WTC11 (cell line): ENCODE data around the gene PARL. TPM values are rescaled to one million over a fixed set of nuclear protein-coding genes. Genes with fewer than 3 reads are reported as not detected.

ENCODE experiments used
- ATAC-seq: fragments of 200-7000 bp; cut with Tn5 transposase; 2 replicates; pipeline ENCODE4 v1.10.0; 2021; ENCODE audit warnings: mild to moderate bottlenecking, moderate library complexity
- CTCF ChIA-PET: fragments of 300-600 bp; sonication (Branson Sonifier 250); formaldehyde crosslinking; loops from one replicate; lab custom pipeline; 2021; ENCODE audit warnings: antibody characterized with exemption; lab: Charles Lee
- POLR2A ChIA-PET: fragments of 350-600 bp; sonication (Branson Sonifier 250); formaldehyde crosslinking; loops from one replicate; lab custom pipeline; 2021; ENCODE audit warnings: antibody characterized with exemption; lab: Charles Lee
- DNase-seq: peaks from one replicate; pipeline ENCODE4 v3.0.0; 2021; ENCODE audit warnings: low spot score
- H3K27ac Mint-ChIP-seq: 2 replicates; pipeline ENCODE4 v1.8.0; 2021; ENCODE audit warnings: mixed read lengths
- H3K27me3 Mint-ChIP-seq: 2 replicates; pipeline ENCODE4 v1.8.0; 2021; ENCODE audit warnings: low read depth, mild to moderate bottlenecking, moderate library complexity, mixed read lengths
- H3K36me3 Mint-ChIP-seq: 2 replicates; pipeline ENCODE4 v1.8.0; 2021; ENCODE audit warnings: mixed read lengths
- H3K4me1 Mint-ChIP-seq: 2 replicates; pipeline ENCODE4 v1.8.0; 2022; ENCODE audit warnings: mixed read lengths
- H3K4me3 Mint-ChIP-seq: 2 replicates; pipeline ENCODE4 v1.8.0; 2021; ENCODE audit warnings: mild to moderate bottlenecking, moderate library complexity, mixed read lengths
- H3K9me3 Mint-ChIP-seq: 2 replicates; pipeline ENCODE4 v1.8.0; 2021; ENCODE audit warnings: mixed read lengths
- ELF4 ChIP-seq: sonication (generic); formaldehyde crosslinking; IDR thresholded peaks from 2 replicates; pipeline ENCODE4 v1.8.1; 2022; ENCODE audit warnings: low read depth, mild to moderate bottlenecking, moderate library complexity, missing genetic modification reagents
- NFATC4 ChIP-seq: fragments of 250-450 bp; sonication (Bioruptor Pico); IDR thresholded peaks from 2 replicates; pipeline ENCODE4 v1.9.0; 2021; ENCODE audit warnings: mild to moderate bottlenecking
- NFYB ChIP-seq: sonication (generic); formaldehyde crosslinking; conservative IDR thresholded peaks from 2 replicates; pipeline ENCODE4 v1.8.0; 2022; ENCODE audit warnings: low read depth, missing genetic modification reagents
- ZNF121 ChIP-seq: sonication (generic); formaldehyde crosslinking; IDR thresholded peaks from 2 replicates; pipeline ENCODE4 v1.8.0; 2023; ENCODE audit warnings: missing genetic modification reagents
- ZNF396 ChIP-seq: fragments of 250-450 bp; sonication (Bioruptor Pico); IDR thresholded peaks from 2 replicates; pipeline ENCODE4 v1.8.0; 2021; ENCODE audit warnings: mild to moderate bottlenecking, moderate library complexity, borderline replicate concordance
- total RNA-seq: library from RNA; stranded (reverse); gene quantifications from 3 replicates; pipeline ENCODE4 v1.2.3, GENCODE V29; 2021
- TF ChIP-seq, protein P1 (sequence below): sonication (generic); formaldehyde crosslinking; conservative IDR thresholded peaks from 2 replicates; pipeline ENCODE4 v1.8.1; 2023; ENCODE audit warnings: mild to moderate bottlenecking, low read depth, missing genetic modification reagents, moderate library complexity
- TF ChIP-seq, protein P2 (sequence below): sonication (generic); formaldehyde crosslinking; IDR thresholded peaks from 2 replicates; pipeline ENCODE4 v1.8.0; 2023; ENCODE audit warnings: missing genetic modification reagents, mild to moderate bottlenecking, borderline replicate concordance
- TF ChIP-seq, protein P3 (sequence below): sonication (generic); formaldehyde crosslinking; IDR thresholded peaks from 2 replicates; pipeline ENCODE4 v1.8.0; 2022; ENCODE audit warnings: missing genetic modification reagents
- TF ChIP-seq, protein P4 (sequence below): sonication (generic); formaldehyde crosslinking; IDR thresholded peaks from 2 replicates; pipeline ENCODE4 v1.8.1; 2023; ENCODE audit warnings: mild to moderate bottlenecking, moderate library complexity, missing genetic modification reagents
- TF ChIP-seq, protein P5 (sequence below): sonication (generic); formaldehyde crosslinking; IDR thresholded peaks from 2 replicates; pipeline ENCODE4 v1.8.1; 2022; ENCODE audit warnings: low read depth, mild to moderate bottlenecking, moderate library complexity, missing genetic modification reagents, borderline replicate concordance
- TF ChIP-seq, protein P6 (sequence below): sonication (generic); formaldehyde crosslinking; IDR thresholded peaks from 2 replicates; pipeline ENCODE4 v1.8.1; 2023; ENCODE audit warnings: mild to moderate bottlenecking, missing genetic modification reagents, borderline replicate concordance

Gene PARL
- total RNA-seq, 1 experiment from 2014 or later: 93.5 TPM

DNA sequence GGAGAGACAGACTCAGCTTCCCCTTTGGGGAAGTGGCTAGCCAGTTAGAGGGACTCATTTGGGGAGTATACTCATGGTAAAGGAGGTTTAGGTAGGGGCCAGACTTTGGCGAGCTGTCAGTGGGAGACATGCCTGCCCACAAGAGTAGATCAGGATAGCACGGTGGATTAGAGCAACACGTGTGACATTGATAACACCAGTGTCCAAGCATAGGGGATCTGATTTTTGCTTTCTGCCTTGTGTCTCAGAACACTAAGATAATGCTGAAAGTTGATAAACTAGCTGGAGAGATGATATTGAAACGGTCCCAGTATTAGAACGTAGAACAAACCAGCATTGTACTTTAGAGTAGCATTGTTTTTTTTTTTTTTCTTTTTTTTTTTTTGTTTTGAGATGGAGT lies 85.2 kb downstream of the PARL start:
- no peak for DNase-seq
- H3K9me3 Mint-ChIP-seq: no peaks in the 10 kb centered on the region
- ChIA-PET CTCF (no interaction called here), POLR2A (no interaction called here)
- H3K36me3 Mint-ChIP-seq: peaks cover 71% of the 10 kb centered on the region
- TF ChIP-seq, protein P1, sequence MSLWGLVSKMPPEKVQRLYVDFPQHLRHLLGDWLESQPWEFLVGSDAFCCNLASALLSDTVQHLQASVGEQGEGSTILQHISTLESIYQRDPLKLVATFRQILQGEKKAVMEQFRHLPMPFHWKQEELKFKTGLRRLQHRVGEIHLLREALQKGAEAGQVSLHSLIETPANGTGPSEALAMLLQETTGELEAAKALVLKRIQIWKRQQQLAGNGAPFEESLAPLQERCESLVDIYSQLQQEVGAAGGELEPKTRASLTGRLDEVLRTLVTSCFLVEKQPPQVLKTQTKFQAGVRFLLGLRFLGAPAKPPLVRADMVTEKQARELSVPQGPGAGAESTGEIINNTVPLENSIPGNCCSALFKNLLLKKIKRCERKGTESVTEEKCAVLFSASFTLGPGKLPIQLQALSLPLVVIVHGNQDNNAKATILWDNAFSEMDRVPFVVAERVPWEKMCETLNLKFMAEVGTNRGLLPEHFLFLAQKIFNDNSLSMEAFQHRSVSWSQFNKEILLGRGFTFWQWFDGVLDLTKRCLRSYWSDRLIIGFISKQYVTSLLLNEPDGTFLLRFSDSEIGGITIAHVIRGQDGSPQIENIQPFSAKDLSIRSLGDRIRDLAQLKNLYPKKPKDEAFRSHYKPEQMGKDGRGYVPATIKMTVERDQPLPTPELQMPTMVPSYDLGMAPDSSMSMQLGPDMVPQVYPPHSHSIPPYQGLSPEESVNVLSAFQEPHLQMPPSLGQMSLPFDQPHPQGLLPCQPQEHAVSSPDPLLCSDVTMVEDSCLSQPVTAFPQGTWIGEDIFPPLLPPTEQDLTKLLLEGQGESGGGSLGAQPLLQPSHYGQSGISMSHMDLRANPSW: no peak
- TF ChIP-seq, protein P2, sequence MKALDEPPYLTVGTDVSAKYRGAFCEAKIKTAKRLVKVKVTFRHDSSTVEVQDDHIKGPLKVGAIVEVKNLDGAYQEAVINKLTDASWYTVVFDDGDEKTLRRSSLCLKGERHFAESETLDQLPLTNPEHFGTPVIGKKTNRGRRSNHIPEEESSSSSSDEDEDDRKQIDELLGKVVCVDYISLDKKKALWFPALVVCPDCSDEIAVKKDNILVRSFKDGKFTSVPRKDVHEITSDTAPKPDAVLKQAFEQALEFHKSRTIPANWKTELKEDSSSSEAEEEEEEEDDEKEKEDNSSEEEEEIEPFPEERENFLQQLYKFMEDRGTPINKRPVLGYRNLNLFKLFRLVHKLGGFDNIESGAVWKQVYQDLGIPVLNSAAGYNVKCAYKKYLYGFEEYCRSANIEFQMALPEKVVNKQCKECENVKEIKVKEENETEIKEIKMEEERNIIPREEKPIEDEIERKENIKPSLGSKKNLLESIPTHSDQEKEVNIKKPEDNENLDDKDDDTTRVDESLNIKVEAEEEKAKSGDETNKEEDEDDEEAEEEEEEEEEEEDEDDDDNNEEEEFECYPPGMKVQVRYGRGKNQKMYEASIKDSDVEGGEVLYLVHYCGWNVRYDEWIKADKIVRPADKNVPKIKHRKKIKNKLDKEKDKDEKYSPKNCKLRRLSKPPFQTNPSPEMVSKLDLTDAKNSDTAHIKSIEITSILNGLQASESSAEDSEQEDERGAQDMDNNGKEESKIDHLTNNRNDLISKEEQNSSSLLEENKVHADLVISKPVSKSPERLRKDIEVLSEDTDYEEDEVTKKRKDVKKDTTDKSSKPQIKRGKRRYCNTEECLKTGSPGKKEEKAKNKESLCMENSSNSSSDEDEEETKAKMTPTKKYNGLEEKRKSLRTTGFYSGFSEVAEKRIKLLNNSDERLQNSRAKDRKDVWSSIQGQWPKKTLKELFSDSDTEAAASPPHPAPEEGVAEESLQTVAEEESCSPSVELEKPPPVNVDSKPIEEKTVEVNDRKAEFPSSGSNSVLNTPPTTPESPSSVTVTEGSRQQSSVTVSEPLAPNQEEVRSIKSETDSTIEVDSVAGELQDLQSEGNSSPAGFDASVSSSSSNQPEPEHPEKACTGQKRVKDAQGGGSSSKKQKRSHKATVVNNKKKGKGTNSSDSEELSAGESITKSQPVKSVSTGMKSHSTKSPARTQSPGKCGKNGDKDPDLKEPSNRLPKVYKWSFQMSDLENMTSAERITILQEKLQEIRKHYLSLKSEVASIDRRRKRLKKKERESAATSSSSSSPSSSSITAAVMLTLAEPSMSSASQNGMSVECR (CRISPR knock-in tag): no peak
- no peak for TF ChIP-seq NFYB (CRISPR knock-in tag)
- no peak overlapping the region for H3K27ac Mint-ChIP-seq
- H3K4me1 Mint-ChIP-seq: no peaks in the 10 kb centered on the region
- no peak for ATAC-seq
- no peak overlapping the region for H3K4me3 Mint-ChIP-seq
- H3K27me3 Mint-ChIP-seq: no peaks in the 10 kb centered on the region

DNA sequence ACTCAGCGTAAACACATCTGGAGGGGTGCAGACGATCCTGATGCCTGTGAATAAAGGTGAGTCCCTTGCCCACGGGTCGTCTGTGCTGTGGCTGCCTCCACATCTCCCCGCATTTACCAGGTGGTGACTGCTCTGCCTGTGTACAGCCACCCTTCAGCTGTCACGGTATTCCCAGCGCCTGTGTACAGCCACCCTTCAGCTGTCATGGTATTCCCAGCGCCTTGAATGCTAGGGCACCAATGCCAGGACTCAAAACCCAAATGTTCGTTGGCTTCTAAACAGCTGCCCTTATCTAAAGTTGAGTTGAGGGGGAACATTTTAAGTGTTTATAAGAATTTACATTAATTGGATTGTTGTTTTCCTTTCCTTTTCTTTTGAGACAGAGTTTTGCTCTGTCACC lies 86.7 kb downstream of the PARL start:
- ATAC-seq: no peak; the same call in 1 of the 2 replicates
- no peak for DNase-seq
- H3K27ac Mint-ChIP-seq: peak overlapping the region; percentile 79
- H3K36me3 Mint-ChIP-seq: peaks cover 69% of the 10 kb centered on the region
- H3K4me3 Mint-ChIP-seq: no peak overlapping the region
- no peaks in the 10 kb centered on the region for H3K9me3 Mint-ChIP-seq
- POLR2A ChIA-PET: no interaction called here
- no peaks in the 10 kb centered on the region for H3K4me1 Mint-ChIP-seq
- TF ChIP-seq NFATC4 (CRISPR knock-in tag) (no peak), ZNF121 (no peak)
- TF ChIP-seq, protein P3, sequence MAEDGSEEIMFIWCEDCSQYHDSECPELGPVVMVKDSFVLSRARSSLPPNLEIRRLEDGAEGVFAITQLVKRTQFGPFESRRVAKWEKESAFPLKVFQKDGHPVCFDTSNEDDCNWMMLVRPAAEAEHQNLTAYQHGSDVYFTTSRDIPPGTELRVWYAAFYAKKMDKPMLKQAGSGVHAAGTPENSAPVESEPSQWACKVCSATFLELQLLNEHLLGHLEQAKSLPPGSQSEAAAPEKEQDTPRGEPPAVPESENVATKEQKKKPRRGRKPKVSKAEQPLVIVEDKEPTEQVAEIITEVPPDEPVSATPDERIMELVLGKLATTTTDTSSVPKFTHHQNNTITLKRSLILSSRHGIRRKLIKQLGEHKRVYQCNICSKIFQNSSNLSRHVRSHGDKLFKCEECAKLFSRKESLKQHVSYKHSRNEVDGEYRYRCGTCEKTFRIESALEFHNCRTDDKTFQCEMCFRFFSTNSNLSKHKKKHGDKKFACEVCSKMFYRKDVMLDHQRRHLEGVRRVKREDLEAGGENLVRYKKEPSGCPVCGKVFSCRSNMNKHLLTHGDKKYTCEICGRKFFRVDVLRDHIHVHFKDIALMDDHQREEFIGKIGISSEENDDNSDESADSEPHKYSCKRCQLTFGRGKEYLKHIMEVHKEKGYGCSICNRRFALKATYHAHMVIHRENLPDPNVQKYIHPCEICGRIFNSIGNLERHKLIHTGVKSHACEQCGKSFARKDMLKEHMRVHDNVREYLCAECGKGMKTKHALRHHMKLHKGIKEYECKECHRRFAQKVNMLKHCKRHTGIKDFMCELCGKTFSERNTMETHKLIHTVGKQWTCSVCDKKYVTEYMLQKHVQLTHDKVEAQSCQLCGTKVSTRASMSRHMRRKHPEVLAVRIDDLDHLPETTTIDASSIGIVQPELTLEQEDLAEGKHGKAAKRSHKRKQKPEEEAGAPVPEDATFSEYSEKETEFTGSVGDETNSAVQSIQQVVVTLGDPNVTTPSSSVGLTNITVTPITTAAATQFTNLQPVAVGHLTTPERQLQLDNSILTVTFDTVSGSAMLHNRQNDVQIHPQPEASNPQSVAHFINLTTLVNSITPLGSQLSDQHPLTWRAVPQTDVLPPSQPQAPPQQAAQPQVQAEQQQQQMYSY (CRISPR knock-in tag): no peak
- TF ChIP-seq, protein P4, sequence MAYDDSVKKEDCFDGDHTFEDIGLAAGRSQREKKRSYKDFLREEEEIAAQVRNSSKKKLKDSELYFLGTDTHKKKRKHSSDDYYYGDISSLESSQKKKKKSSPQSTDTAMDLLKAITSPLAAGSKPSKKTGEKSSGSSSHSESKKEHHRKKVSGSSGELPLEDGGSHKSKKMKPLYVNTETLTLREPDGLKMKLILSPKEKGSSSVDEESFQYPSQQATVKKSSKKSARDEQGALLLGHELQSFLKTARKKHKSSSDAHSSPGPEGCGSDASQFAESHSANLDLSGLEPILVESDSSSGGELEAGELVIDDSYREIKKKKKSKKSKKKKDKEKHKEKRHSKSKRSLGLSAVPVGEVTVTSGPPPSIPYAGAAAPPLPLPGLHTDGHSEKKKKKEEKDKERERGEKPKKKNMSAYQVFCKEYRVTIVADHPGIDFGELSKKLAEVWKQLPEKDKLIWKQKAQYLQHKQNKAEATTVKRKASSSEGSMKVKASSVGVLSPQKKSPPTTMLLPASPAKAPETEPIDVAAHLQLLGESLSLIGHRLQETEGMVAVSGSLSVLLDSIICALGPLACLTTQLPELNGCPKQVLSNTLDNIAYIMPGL: no peak
- no peaks in the 10 kb centered on the region for H3K27me3 Mint-ChIP-seq
- CTCF ChIA-PET: no interaction called here

DNA sequence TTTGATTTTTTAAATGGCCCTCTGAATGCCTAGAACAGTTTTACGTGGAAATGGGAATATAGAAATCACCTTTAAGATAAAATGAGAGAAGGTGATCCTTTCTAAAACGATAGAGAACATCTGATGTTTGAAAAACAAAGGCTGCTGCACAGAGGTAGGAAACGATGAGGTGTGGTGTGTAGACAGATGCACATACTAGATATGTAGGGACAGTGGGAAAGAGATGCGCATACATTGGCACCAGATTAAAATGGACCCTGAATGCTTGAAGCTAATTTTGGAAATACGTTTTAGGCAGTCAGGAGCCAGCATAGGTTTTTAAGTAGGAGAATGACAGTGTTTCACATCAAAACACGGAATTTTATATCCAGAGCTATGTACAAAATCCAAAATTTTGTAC lies 88.3 kb downstream of the PARL start:
- ATAC-seq: no peak
- Mint-ChIP-seq H3K4me1 (no peaks in the 10 kb centered on the region), H3K9me3 (no peaks in the 10 kb centered on the region), H3K36me3 (peaks cover 62% of the 10 kb centered on the region), H3K27me3 (no peaks in the 10 kb centered on the region), H3K4me3 (no peak overlapping the region), H3K27ac (no peak overlapping the region)
- ChIA-PET CTCF (interaction anchor here (0.7 to 1.0 kb wide), 2 partner anchors 11 to 317 kb away, joined by 3 read pairs; no protein-coding TSS in a partner anchor), POLR2A (no interaction called here)
- no peak for DNase-seq
- no peak for TF ChIP-seq ELF4 (CRISPR knock-in tag)
- TF ChIP-seq ZNF396: no peak
- TF ChIP-seq, protein P5, sequence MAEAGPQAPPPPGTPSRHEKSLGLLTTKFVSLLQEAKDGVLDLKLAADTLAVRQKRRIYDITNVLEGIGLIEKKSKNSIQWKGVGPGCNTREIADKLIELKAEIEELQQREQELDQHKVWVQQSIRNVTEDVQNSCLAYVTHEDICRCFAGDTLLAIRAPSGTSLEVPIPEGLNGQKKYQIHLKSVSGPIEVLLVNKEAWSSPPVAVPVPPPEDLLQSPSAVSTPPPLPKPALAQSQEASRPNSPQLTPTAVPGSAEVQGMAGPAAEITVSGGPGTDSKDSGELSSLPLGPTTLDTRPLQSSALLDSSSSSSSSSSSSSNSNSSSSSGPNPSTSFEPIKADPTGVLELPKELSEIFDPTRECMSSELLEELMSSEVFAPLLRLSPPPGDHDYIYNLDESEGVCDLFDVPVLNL (CRISPR knock-in tag): no peak
- TF ChIP-seq, protein P6, sequence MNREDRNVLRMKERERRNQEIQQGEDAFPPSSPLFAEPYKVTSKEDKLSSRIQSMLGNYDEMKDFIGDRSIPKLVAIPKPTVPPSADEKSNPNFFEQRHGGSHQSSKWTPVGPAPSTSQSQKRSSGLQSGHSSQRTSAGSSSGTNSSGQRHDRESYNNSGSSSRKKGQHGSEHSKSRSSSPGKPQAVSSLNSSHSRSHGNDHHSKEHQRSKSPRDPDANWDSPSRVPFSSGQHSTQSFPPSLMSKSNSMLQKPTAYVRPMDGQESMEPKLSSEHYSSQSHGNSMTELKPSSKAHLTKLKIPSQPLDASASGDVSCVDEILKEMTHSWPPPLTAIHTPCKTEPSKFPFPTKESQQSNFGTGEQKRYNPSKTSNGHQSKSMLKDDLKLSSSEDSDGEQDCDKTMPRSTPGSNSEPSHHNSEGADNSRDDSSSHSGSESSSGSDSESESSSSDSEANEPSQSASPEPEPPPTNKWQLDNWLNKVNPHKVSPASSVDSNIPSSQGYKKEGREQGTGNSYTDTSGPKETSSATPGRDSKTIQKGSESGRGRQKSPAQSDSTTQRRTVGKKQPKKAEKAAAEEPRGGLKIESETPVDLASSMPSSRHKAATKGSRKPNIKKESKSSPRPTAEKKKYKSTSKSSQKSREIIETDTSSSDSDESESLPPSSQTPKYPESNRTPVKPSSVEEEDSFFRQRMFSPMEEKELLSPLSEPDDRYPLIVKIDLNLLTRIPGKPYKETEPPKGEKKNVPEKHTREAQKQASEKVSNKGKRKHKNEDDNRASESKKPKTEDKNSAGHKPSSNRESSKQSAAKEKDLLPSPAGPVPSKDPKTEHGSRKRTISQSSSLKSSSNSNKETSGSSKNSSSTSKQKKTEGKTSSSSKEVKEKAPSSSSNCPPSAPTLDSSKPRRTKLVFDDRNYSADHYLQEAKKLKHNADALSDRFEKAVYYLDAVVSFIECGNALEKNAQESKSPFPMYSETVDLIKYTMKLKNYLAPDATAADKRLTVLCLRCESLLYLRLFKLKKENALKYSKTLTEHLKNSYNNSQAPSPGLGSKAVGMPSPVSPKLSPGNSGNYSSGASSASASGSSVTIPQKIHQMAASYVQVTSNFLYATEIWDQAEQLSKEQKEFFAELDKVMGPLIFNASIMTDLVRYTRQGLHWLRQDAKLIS (CRISPR knock-in tag): no peak
